Measurements from ENCODE around the gene OPA3.

OPA3 gene

GRCh38 chr19:45567609-45568008 is 17.0 kb downstream of the OPA3 start:
- DNase-seq (ENCODE audit: low read depth in 2 of 2), result no peak

DNA sequence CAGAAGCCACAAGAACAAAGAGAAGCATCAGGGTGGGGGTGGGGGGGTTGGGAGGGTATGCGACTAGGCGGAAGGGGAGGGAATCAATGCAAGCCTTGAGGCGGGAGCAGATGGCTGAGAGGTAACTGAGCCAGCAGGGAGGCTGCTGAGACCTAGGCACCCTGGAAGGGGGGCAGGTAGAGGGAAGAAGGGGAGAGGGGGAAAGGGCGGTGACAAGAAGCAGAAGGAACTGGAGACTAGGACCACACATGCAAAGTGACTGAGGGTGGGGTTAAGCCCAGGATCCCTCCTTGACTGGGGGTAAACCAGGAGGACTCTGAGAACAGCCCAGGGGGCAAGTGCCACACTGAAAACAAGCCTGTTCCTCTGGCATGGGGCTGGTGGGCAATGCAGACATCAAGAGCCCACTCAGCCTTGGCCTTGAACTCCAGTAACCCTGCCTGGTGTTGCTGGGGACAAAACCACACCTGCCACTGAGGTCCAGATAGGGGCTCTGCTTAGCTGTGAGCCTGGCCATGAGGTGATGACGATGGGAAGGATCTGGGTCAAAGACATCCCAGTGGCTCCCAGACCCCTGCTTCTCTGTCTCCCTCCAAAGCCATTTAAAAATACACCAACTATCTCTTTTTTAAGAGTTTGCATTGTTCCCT is 20.3 kb downstream of the OPA3 start:
- DNase-seq (ENCODE audit: low read depth in 2 of 2), result no peak

- no peak for DNase-seq (ENCODE audit: low read depth in 2 of 2)
Observed at GRCh38 chr19:45560686-45561085, 23.9 kb downstream of the OPA3 start.

- no peak for DNase-seq (ENCODE audit: low read depth in 2 of 2)
Observed at GRCh38 chr19:45560038-45560437, 24.6 kb downstream of the OPA3 start.

DNA sequence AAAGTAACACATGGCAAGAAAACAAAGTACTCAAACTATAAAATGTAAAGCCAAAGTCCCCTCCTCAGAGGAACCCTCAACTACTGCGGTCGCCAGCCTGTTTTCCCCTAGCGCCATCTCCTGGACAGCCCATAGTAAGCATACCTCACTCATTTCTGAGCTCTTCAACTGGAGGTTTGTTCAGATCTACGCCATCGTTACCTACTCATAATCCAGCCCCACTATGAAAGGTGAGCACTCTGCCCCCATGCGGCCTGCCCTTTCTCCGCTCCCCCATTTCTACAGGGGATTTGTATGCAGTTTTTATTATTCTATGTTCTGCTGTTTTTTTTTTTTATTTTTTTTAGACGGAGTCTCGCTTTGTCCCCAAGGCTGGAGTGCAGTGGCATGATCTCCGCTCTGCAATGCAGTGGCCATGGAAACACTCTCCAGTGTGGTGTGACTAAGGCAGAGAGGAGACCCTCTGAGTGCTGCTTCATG is 26.2 kb downstream of the OPA3 start:
- DNase-seq (ENCODE audit: low read depth in 2 of 2), result peak; percentile 37 to 41

DNA sequence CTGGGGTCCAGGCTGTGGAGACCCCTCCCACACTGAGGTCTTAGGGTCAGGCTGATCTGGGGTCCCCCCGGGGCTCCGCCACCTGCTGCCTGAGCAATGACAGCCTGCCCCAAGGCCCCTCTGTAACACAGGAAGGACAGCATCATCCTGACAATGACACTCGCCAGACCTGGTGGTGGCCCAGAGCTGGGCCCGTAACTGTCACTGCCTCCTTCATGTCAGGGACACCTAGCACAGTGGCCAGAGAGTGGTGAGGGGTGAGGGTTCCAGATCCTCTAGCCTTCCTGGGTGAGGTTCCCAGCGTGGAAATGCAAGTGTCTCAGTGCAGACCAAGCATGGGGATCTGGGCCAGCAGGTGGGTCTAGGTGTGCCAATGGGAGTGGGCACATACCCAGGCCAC is 27.8 kb downstream of the OPA3 start:
- DNase-seq (ENCODE audit: low read depth in 2 of 2), result no peak

- DNase-seq (ENCODE audit: low read depth in 2 of 2), result no peak
Observed at GRCh38 chr19:45554481-45554880, 30.1 kb downstream of the OPA3 start.

- DNase-seq (ENCODE audit: low read depth in 2 of 2), result no peak
Observed at GRCh38 chr19:45553464-45553863, 31.1 kb downstream of the OPA3 start.

DNA sequence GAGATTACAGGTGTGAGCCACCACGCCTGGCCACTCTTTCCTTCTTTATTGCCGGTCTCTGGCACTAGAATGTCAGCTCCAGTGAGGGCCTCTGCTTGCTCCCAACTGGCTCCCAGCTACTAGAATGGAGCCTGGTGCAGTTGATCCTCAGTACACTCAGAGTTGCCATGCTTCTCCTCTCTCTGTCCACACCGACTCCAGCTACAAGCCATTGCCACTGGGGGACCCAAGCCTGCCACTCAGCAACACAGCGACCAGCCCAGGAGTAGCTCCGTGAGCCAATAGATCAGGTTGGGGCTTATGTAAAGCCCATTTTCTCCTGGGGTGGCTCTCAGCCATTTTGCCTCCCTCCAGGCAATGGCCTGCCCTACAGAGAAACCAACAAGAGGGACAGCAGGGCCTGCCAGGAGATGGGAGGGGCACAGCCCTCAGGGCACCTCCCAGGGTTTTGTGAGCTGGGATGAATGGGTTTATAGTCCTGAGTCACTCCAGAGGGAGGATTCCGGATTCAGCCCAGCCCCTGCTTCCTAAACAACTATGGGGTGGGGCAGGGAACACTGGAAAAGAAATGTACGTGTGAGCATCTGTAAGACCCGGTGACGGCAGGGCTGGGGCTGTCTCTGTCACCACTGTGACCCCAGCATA is 36.5 kb downstream of the OPA3 start:
- DNase-seq (ENCODE audit: low read depth in 2 of 2), result no peak

- DNase-seq (ENCODE audit: low read depth in 2 of 2), result no peak
Observed at GRCh38 chr19:45547211-45547770, 37.3 kb downstream of the OPA3 start.

DNA sequence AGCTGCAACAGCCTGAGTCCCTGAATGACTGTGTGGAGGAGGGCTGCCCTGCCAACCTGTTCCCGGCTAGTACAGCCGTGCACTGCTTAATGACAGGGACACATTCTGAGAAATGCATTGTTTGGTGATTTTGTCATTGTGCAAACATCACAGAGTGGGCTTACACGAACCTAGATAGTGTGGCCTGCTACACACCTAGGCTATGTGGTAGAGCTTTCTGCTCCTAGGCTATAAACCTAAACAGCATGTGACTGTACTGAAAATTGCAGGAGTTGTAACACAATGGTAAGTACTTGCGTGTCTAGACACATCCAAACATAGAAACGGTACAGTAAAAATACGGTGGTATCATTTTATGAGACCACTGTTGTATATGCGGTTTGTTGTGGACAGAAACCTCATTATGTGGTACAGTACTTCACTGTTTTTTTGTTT is 42.4 kb downstream of the OPA3 start:
- no peak for DNase-seq (ENCODE audit: low read depth in 2 of 2)

DNA sequence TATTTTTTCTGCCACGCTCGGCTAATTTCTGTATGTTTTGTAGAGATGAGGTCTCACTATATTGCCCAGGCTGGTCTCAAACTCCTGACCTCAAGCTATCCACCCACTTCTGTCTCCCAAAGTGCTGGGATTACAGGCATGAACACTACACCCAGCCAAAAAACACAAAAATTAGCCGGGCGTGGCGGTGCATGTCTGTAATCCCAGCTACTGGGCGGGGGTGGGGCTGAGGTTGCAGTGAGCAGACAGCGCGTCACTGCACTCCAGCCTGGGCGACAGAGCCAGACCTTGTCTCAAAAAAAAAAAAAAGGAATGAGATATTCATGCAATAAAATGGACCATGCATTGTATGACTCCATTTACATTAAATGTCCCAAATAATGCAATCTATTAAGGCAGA is 45.1 kb downstream of the OPA3 start:
- no peak for DNase-seq (ENCODE audit: low read depth in 2 of 2)

- no peak for DNase-seq (ENCODE audit: low read depth in 2 of 2)
Observed at GRCh38 chr19:45531349-45531748, 53.3 kb downstream of the OPA3 start.

- DNase-seq (ENCODE audit: low read depth in 2 of 2), result no peak
Observed at GRCh38 chr19:45529420-45529785, 55.2 kb downstream of the OPA3 start.

DNA sequence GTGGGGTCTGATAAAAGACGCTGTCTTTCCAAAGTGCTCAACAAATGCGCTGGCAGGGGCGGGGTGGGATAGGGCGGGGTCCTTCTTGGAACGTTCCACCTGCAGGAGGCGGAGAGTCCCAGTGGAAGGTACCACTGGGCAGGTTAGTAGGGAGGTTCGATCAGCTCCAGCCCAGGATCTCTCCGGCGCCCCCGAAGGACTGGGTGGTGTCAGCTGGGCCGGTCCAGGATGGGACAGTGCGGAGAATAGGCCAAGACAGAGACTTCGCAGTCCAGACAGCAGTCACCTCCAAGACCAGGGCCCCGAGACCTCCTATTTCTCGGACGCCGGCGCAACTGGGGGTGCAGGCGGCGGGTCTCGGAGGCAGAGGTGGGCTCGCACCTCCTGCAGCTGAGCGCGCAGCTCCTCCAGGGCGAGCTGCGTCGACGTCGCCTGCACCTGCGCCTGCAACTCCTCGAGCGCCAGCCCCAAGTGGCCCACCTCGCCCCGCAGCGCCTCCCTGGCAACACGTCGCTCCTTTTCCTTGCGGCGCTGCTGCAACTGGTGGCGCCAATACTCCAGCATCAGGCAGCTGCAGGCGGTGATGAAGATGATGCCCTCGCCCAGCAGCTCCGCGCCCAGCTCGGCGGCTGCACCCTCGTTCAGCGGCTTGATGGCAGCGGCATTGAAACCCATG is 55.7 kb downstream of the OPA3 start:
- no peak for DNase-seq (ENCODE audit: low read depth in 2 of 2)

- DNase-seq (ENCODE audit: low read depth in 2 of 2), result no peak
Observed at GRCh38 chr19:45528149-45528743, 56.4 kb downstream of the OPA3 start.

DNA sequence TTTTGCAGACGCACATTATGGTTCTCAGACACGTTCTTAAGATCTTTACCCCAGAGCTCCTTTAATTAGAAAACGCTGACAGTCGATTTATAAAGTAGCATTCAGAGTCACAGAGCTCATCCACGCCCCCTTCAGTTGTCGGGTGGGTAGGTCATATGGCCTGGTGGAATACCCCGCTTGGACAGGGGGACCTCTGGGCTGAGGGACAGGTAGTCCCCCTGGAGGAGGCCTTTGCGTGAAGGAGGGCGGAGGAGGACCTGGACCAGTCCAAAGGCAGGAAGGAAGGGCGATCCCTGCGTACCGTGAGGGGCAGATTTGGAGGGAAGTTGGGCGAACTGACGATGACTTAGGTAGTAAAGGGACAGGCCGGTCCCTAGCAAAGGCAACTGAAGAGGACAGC is 56.9 kb downstream of the OPA3 start:
- no peak for DNase-seq (ENCODE audit: low read depth in 2 of 2)

DNA sequence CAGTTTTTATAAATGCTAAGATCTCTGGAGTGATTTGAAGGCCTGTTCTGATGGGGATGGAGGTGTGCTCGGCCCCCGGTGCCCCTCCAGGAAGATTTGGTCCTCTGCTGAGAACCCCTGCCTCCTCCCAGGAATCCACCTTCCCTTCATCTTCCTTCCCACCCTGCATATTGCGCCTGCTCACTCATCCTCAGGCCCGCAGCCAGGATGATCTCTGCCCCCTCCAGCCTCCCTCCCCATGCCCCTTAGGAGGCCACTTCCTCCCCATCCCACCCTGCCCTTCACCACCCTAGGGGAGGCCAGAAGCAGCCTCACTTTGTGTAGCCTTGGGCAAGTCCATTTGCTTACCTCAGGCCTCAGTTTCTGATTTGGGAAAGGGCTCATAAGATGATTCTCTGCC is 57.6 kb downstream of the OPA3 start:
- no peak for DNase-seq (ENCODE audit: low read depth in 2 of 2)

DNA sequence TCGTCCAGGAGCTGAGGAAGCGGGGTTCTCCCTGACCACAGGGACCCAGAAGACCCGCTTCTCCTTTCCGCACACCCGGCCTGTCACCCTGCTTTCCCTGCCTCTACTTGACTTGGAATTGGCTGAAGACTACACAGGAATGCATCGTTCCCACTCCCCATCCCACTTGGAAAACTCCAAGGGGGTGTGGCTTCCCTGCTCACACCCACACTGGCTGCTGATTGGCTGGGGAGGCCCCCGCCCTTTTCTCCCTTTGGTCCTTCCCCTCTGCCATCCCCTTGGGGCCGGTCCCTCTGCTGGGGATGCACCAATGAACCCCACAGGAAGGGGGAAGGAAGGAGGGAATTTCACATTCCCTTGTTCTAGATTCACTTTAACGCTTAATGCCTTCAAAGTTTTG is 58.5 kb downstream of the OPA3 start:
- no peak for DNase-seq (ENCODE audit: low read depth in 2 of 2)

DNA sequence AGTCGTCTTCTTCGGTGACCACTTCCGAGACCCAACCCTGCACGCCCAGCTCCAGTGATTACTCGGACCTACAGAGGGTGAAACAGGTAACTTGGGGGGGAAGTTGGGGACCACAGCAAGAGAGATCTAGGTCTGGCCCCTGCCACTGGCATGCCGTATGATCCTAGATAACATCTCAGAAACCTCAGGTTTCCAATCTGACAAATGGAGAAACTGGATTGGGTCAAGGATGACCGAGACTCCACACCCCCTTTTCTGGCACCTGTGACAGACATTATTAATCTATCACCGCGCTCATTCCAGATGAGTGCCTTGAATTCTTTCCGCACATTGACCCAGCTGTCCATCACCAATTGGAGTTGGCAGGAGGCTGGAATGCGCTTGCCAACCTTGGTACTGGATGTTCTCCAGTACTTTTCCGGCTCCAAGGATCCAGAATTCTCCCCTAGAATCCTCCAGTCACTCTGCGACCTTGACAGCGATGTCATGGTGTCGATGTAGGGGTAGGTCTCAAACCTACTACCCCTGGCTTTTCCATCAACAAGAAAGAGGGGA is 60.0 kb downstream of the OPA3 start:
- DNase-seq (ENCODE audit: low read depth in 2 of 2), result no peak

- DNase-seq (ENCODE audit: low read depth in 2 of 2), result peak in 1 of 2 donors; percentile 50
Observed at GRCh38 chr19:45523642-45524256, 60.9 kb downstream of the OPA3 start.
